Limb (tissue), 2 donors: ENCODE data around the gene RGS6.

Experiments used
- DNase-seq, 2 donors: peaks; one replicate each; pipeline ENCODE4 v3.0.0-alpha.2; 2016; ENCODE audit errors: extremely low spot score in 2 of 2

Gene RGS6

GRCh38 chr14:71943695-71944018, 11.4 kb downstream of the RGS6 start:
- no peak for DNase-seq

GRCh38 chr14:71947947-71948500, 15.8 kb downstream of the RGS6 start:
- no peak for DNase-seq

- no peak for DNase-seq
Measured at GRCh38 chr14:71952381-71953363, 20.4 kb downstream of the RGS6 start.

DNA sequence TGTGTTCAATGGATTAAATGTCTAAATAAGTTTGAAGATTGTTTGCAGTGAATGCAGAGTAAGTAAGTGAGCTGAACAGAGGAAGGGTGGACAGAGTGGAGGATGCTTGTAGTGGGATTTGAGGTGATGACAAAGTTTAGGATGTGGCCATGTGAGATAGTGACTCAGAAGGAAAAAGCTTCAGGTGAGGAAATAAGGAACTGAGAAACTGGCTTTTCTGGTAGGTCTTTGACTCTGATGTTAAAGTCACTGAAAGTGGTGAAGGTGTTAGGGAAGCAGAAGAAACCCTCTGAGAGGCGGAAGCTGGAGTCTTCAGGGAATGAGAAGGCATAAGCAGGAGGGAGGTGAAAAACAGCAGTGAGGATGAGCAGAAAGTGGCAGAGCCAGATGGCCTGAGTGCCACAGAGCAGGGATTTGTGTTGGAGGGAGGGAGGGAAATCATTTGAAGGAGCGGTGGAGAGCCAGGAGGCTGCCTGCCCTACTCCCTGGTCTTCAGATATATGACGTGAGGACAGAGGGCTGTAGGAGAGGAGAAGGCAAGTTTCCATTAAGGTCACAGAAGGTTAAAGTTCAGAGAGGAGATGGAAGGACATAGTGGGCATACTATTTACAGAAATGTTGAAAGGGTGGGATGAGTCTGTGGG, 24.8 kb downstream of the RGS6 start:
- DNase-seq: no peak

- no peak for DNase-seq
Measured at GRCh38 chr14:71959055-71959454, 26.8 kb downstream of the RGS6 start.

GRCh38 chr14:71960494-71961353, 28.5 kb downstream of the RGS6 start:
- DNase-seq: no peak

DNA sequence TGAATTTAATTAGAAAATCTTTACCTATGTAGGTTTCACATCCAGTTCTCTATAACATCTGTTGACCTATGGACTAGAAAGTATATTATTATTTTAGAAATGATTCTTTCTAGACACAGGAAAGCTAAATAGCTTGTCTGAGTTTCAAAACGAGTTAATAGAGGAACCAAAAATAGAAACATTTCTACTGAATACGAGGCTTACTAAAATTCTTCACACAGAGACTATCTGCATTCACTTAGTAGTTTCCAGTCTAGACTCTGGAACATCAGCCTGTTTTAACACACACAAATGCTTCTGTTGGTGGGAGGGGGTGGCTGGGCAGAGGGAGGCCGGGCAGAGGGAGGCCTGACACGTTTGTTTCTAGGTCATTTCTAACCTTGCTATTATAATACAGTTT, 29.7 kb downstream of the RGS6 start:
- no peak for DNase-seq

DNA sequence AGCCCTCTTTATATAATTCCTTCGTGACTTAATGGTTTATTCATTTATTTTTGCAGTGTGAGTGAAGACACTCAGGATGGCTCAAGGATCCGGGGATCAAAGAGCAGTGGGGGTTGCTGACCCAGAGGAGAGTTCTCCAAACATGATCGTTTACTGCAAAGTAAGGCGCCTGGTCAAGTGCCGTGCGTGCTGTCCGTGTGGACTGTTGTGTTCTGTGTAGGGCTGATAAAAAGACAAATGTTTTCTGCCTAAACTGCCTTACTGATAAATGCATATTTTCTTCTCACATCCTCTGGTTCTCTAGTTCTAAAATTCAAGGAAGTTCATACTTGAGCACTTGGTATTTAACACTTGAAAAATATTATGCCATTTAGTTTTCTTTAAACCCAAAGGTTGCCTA, 32.5 kb downstream of the RGS6 start:
- no peak for DNase-seq

DNA sequence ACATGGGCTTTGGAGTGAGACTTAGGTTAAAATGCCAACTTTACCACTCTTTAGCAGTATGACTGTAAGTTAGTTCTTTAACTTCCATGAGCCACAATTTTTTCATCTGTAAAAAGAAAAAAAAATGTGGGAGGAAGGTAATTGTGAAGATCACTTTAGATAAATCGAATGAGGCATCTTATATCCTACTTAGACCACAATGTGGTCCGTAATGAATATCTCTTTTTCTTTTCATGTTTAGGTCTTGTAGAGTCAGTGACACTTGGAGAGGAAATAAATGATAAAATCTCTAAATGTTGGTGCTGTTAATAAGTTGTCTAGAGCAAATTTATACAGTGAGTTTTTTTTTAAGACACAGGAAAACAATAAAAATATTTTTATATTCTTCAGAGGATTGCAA, 34.3 kb downstream of the RGS6 start:
- no peak for DNase-seq

DNA sequence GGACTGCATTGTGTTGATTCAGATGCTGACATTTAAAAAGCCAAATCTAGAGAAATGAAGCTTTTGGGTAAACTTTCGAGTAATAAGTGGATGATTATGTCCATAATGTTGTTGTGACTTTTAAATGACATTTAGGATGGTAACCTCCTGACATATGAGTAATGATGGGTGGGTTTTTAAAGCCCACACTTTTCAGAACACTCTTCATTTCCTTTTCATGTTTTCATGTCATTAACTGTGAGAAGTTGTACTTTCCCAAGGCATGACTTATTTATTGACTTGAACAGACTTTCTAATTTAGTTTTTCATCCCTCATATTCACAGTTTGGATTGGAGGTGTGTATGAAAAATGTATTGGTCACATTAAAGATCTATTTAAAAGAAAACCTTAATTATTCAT, 35.5 kb downstream of the RGS6 start:
- no peak for DNase-seq

DNA sequence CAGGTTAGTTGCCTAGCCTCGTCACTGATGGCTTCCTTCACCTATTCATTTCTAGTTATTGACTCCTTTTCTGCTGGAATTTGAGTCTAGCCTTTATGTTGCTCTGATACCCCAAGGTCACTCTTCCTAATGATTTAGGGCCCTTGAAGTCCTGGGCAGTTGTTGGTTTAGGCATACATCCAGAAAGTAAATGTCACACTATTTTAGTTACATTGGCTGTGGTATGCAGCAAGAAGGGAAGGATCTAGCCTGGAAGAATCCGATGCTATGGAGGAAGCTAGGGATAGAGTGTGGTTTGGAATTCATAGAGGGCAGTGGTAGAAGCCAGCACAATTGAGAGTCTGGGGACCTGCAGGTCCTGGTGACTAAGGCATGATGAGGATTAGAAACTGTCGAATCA, 38.0 kb downstream of the RGS6 start:
- DNase-seq: no peak

DNA sequence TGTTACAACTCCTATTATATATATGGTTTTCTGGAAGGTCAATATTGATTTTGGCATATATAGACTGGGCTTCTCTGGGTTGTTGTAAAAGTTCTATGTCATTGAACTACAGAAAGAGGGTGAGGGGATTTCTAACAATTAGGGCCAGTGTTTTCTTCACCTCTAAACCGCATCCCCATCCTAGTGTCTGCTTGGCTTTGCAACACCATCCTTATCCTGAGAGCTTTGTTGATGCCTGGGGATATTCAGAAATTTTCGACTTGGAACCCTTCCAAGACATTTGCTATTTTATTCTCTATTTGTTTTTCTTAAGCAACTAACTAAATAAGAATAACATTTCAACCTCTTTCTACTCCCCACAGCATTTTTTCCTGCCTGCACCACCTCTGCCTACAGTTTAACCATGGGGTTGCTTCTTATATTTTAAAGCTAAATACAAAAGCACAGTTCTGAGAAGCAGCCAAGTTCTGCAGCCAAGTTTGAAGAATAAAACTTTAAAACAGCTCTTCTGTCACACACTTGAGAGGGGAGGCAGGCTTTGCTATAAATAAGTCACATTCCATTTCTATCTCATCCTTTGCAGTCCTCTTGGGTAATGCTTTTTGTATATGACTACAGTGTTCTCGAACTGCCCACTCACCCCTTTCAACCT, 53.4 kb downstream of the RGS6 start:
- peak; percentile 28 to 81 for DNase-seq

GRCh38 chr14:71988476-71988875, 56.2 kb downstream of the RGS6 start:
- no peak for DNase-seq

DNA sequence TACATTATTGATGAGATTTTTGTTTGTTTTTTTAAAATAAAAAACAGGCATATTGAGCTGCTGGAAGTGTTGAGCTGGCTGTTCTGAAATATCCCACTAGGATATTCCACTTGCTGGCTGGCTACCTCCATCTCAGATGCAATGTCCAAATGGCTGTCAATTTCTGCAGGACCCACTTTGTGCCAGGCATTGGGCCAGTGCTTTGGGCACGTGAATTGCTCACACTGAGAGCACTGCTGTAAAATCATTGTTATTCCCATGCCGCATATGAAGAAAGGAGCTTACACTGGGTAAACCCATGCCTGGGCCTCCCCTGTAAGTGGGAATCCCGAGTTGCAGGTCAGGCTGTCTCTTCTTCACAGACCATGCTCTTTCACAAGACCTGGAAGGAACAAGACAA, 56.7 kb downstream of the RGS6 start:
- no peak for DNase-seq

DNA sequence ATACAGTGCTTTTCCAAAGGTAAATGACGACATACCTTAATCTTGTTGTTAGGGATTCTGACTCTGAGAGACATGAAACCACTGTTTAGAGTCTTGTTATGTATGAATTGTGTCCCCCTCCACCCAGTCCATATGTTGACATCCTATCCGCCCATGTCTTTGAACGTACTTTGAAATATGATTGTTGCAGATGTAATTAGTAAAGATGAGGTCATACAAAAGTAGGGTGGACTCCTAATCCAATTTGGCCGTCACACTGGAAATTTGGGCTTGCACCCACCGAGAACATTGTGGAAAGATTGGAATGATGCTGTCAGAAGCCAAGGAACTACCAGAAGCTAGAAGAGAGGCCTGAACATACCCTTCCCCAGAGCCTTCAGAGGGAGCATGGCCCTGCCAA, 62.2 kb downstream of the RGS6 start:
- no peak for DNase-seq

DNA sequence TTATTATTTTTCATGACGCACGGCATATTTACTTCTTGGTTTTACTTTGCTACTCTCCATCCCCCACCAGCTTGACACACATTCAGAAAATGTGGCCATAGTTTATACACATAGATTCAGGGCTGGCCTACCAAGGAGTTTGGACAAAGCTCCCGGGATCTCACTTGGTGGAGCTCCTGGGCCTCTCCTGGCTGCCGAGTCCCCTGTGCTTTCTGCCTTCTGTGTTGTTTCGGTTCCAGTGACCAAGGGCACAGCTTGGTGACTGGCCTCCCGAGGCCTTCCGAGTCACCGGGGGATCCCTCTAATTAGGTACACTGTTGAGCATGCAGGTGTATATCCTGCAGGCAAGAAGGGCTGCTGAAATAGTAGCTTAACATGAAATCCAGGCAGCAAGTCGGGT, 63.5 kb downstream of the RGS6 start:
- DNase-seq: no peak

DNA sequence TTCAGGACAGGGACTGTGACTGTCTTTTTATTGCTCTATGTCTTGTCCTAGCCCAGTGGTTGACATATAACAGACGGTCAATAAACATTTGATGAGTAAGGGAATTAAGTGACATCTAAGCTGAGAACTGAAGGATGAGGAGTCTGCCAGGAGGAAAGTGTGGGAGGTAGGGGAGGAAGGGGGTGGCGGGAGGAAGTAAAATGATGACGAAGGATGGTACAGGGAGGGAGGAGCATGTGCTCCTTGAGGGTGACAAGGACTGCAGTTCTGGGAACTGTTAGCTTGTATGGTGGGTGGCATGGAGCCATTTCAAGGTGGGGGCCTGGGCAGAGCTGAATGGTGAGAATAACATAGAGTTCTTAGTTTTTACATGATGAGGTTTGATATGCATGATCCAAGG, 64.4 kb downstream of the RGS6 start:
- no peak for DNase-seq

DNA sequence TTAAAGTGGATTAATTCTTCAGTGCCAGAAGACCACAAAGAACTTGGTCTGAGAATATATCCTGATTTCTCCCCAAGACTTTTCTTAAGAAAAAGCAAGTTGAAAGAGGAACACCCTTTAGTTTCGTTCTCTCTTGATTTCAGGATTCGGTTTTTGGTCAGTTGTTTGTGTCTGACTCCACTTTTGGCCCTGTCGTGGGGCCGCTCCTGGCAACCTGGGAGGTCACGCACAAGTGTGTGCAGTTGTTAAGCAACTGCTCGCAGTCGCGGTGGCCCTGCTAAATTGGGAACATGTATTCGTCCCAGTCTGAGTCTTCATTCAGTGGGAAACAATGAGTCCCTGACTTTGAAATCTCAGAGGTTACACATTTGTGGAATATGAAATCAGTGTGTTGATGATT, 68.7 kb downstream of the RGS6 start:
- no peak for DNase-seq

- DNase-seq: no peak
Measured at GRCh38 chr14:72002731-72003130, 70.5 kb downstream of the RGS6 start.

- no peak for DNase-seq
Measured at GRCh38 chr14:72008666-72009065, 76.4 kb downstream of the RGS6 start.

DNA sequence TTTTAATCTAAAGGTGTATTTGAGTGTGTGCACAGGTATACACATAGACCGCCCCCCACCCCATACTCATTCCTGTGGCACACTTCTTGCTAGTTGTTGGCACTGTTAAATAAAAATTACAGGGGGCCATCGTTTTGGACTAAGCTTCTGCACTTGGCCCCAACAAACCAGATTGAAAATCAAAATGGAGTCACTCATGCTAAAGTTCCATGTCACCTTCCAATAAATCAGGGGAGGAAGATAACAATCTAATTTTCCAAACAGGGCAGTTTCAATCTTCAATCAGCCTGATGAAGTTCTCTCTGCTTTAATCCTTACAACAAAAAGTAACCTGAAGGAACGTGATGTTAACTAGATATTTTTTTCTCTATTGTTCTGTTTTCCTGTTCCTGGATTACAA, 78.2 kb downstream of the RGS6 start:
- DNase-seq: no peak
